Measurements from ENCODE around the gene FAM78B. TPM values are rescaled to one million over a fixed set of nuclear protein-coding genes. Genes with fewer than 3 reads are reported as not detected.

The FAM78B gene
- total and polyA plus RNA-seq, 2 donors (not counting 3 experiments of a cell fraction or from before 2014, with no cell fraction given) = 0.10 TPM; not detected in 1

- H3K36me3 ChIP-seq (ENCODE audit: control insufficient read depth in 2 of 2, extremely low read depth in 1 of 2, insufficient read depth in 2 of 2, low read length in 2 of 2) = no peaks in the 10 kb centered on the region
- no peaks in the 10 kb centered on the region for H3K4me1 ChIP-seq (ENCODE audit: control insufficient read depth, extremely low read depth, insufficient read depth, low read length)
Measured at GRCh38 chr1:166063701-166064100, 103.1 kb downstream of the FAM78B start.

More at GRCh38 chr1:166063701-166064100, 103.1 kb downstream of the FAM78B start:
- DNase-seq (ENCODE audit: low read depth, low spot score) (no peak), FAIRE-seq (no peak)
- Histone ChIP-seq H4K20me1 (replicated peaks; ENCODE audit: control insufficient read depth, extremely low read depth, insufficient read depth, low read length) (no peaks in the 10 kb centered on the region), H3K79me2 (ENCODE audit: control insufficient read depth, insufficient read depth, low read length) (no peaks in the 10 kb centered on the region), H3K9me1 (replicated peaks; ENCODE audit: control insufficient read depth, extremely low read depth, insufficient read depth, low read length) (no peaks in the 10 kb centered on the region), H3K4me2 (ENCODE audit: insufficient read depth, low read length) (no peak overlapping the region), H3K4me3 (replicated peaks in 1 of 3; ENCODE audit: insufficient read depth in 1 of 3, low read depth in 1 of 3, low read length in 3 of 3) (no peak overlapping the region), H3K27ac (ENCODE audit: insufficient read depth, low read depth, low read length) (no peak overlapping the region), H2AFZ (ENCODE audit: low read depth, low read length) (no peak overlapping the region), H3K27me3 (ENCODE audit: control insufficient read depth in 2 of 2, insufficient read depth in 2 of 2, low read length in 2 of 2) (no peaks in the 10 kb centered on the region), H3K9ac (replicated peaks; ENCODE audit: extremely low read depth, insufficient read depth, low read length) (no peak overlapping the region), H3K9me3 (replicated peaks; ENCODE audit: control insufficient read depth, insufficient read depth, low read length) (no peaks in the 10 kb centered on the region)
- TF ChIP-seq, protein P1, sequence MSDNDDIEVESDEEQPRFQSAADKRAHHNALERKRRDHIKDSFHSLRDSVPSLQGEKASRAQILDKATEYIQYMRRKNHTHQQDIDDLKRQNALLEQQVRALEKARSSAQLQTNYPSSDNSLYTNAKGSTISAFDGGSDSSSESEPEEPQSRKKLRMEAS (IDR thresholded peaks at IDR 0.05; ENCODE audit: insufficient read depth, insufficient read length) = no peak
- no peak for TF ChIP-seq EZH2 (IDR thresholded peaks at IDR 0.05; ENCODE audit: borderline replicate concordance, low read depth, low read length, severe bottlenecking)
- no peak for TF ChIP-seq MYC (IDR thresholded peaks at IDR 0.05; ENCODE audit: low read depth, low read length)
- no peak for TF ChIP-seq JUN (IDR thresholded peaks at IDR 0.05; ENCODE audit: borderline replicate concordance, insufficient read depth, insufficient read length, low read depth)
- TF ChIP-seq FOS (IDR thresholded peaks at IDR 0.05; ENCODE audit: borderline replicate concordance, insufficient read depth, low read length) = no peak
- no peak for TF ChIP-seq CTCF (IDR thresholded peaks at IDR 0.05; ENCODE audit: extremely low read depth in 1 of 2, insufficient read depth in 1 of 2, low read depth in 1 of 2, low read length in 2 of 2)
- no peak for TF ChIP-seq GATA2 (IDR thresholded peaks at IDR 0.05; ENCODE audit: insufficient read depth, insufficient read length, low read depth, low read length)
- no peak for TF ChIP-seq POLR2A (IDR thresholded peaks at IDR 0.05; ENCODE audit: low read depth, low read length)
- TF ChIP-seq POLR2AphosphoS5 (IDR thresholded peaks at IDR 0.05; ENCODE audit: insufficient read depth, low read depth, low read length) = no peak
- intact Hi-C loops (cut with micrococcal nuclease) = no loop called here
- dilution Hi-C loops (cut with MboI; ENCODE audit: extremely low pct_ligation_motif_present, low sequenced_read_pairs) = no loop called here
- CTCF ChIA-PET = no interaction called here
- POLR2A ChIA-PET = no interaction called here
- BruUV-seq (replicated peaks) = no TSS peak
